Superior temporal gyrus (tissue), 1 donor: Measurements from ENCODE around the gene GLYATL1.

Source experiments
- DNase-seq: peaks from one replicate; pipeline ENCODE4 v3.0.0-alpha.2; 2016; ENCODE audit errors: extremely low spot score

Gene GLYATL1

GRCh38 chr11:58939277-58939676 lies at the start of gene GLYATL1:
Gene GLYATL1, plus strand, starts transcription at chr11:58939488. Its CDS starts 7,600 bp downstream, at chr11:58947088.
- DNase-seq = no peak

- DNase-seq = no peak
These were observed 45.4 kb upstream of the GLYATL1 start for GRCh38 chr11:58893899-58894298.

GRCh38 chr11:58898106-58898505 lies 41.2 kb upstream of the GLYATL1 start:
- no peak for DNase-seq

- DNase-seq = peak; percentile 83
These were observed 38.5 kb upstream of the GLYATL1 start for GRCh38 chr11:58900479-58901420.

GRCh38 chr11:58902881-58903280 lies 36.4 kb upstream of the GLYATL1 start:
- DNase-seq = no peak

- peak; percentile 38 for DNase-seq
These were observed 34.1 kb upstream of the GLYATL1 start for GRCh38 chr11:58905011-58905720.

GRCh38 chr11:58905721-58906547 lies 33.4 kb upstream of the GLYATL1 start:
- peak; percentile 91 for DNase-seq

GRCh38 chr11:58907780-58908179 lies 31.5 kb upstream of the GLYATL1 start:
- no peak for DNase-seq

GRCh38 chr11:58912124-58912523 lies 27.2 kb upstream of the GLYATL1 start:
- no peak for DNase-seq

- DNase-seq = no peak
These were observed 25.6 kb upstream of the GLYATL1 start for GRCh38 chr11:58913685-58914084.

- DNase-seq = no peak
These were observed 24.3 kb upstream of the GLYATL1 start for GRCh38 chr11:58914821-58915543.

- DNase-seq = no peak
These were observed 22.7 kb upstream of the GLYATL1 start for GRCh38 chr11:58916637-58917036.

- DNase-seq = no peak
These were observed 22.0 kb upstream of the GLYATL1 start for GRCh38 chr11:58917159-58917783.

GRCh38 chr11:58919561-58919960 lies 19.7 kb upstream of the GLYATL1 start:
- DNase-seq = no peak

GRCh38 chr11:58919980-58920379 lies 19.3 kb upstream of the GLYATL1 start:
- no peak for DNase-seq

GRCh38 chr11:58921778-58922390 lies 17.4 kb upstream of the GLYATL1 start:
- no peak for DNase-seq

GRCh38 chr11:58922479-58922878 lies 16.8 kb upstream of the GLYATL1 start:
- no peak for DNase-seq

- DNase-seq = peak; percentile 48
These were observed 15.9 kb upstream of the GLYATL1 start for GRCh38 chr11:58923300-58923788.

GRCh38 chr11:58924230-58924629 lies 15.1 kb upstream of the GLYATL1 start:
- no peak for DNase-seq

- no peak for DNase-seq
These were observed 13.0 kb upstream of the GLYATL1 start for GRCh38 chr11:58926251-58926650.
